Smooth muscle cell (in vitro differentiated cells): ENCODE data around the gene LHFPL2. TPM values are rescaled to one million over a fixed set of nuclear protein-coding genes. Genes with fewer than 3 reads are reported as not detected.
"Not testable (repeated sequence)": the region's sequence is repeated elsewhere in the genome, so short reads cannot be mapped to it uniquely, and the experiment has no call there.

Experiments used
- DNase-seq: peaks from one replicate; lab custom pipeline; 2025; ENCODE audit not compliant: unreplicated experiment; lab: John Stamatoyannopoulos, UW
- H2AFZ ChIP-seq: fragments of 200-600 bp; sonication (generic); 2 replicates; pipeline ENCODE4 v1.6.0; 2016; ENCODE audit warnings: antibody characterized with exemption, low read depth, mild to moderate bottlenecking
- H3F3A ChIP-seq: fragments of 200-600 bp; sonication (generic); 2 replicates; pipeline ENCODE4 v1.6.0; 2017; ENCODE audit warnings: antibody characterized with exemption, low read depth
- H3K27ac ChIP-seq: fragments of 200-600 bp; sonication (generic); 2 replicates; pipeline ENCODE4 v1.5.1; 2016; ENCODE audit warnings: low read depth, mild to moderate bottlenecking
- H3K27me3 ChIP-seq: fragments of 200-600 bp; sonication (generic); 2 replicates; pipeline ENCODE4 v1.6.1; 2016; ENCODE audit warnings: low read depth, mild to moderate bottlenecking
- H3K36me3 ChIP-seq: fragments of 200-600 bp; sonication (generic); 2 replicates; pipeline ENCODE4 v1.5.1; 2016; ENCODE audit warnings: low read depth
- H3K4me1 ChIP-seq: fragments of 200-600 bp; sonication (generic); 2 replicates; pipeline ENCODE4 v1.5.1; 2016; ENCODE audit warnings: low read depth
- H3K4me2 ChIP-seq: fragments of 200-600 bp; sonication (generic); 2 replicates; pipeline ENCODE4 v1.6.0; 2016; ENCODE audit warnings: mild to moderate bottlenecking
- H3K4me3 ChIP-seq: fragments of 200-600 bp; sonication (generic); 2 replicates; pipeline ENCODE4 v1.5.1; 2016; ENCODE audit warnings: mild to moderate bottlenecking
- H3K79me2 ChIP-seq: fragments of 200-600 bp; sonication (generic); 2 replicates; pipeline ENCODE4 v1.6.0; 2016; ENCODE audit warnings: low read depth, mild to moderate bottlenecking
- H3K9ac ChIP-seq: fragments of 200-600 bp; sonication (generic); 2 replicates; pipeline ENCODE4 v1.6.0; 2016; ENCODE audit warnings: low read depth
- H3K9me3 ChIP-seq: fragments of 200-600 bp; sonication (generic); replicated peaks from 2 replicates; pipeline ENCODE4 v1.5.1; 2016; ENCODE audit warnings: low read depth
- H4K20me1 ChIP-seq: fragments of 200-600 bp; sonication (generic); 2 replicates; pipeline ENCODE4 v1.6.0; 2016; ENCODE audit warnings: low read depth
- CTCF ChIP-seq: fragments of 200-600 bp; sonication (generic); IDR thresholded peaks from 2 replicates; pipeline ENCODE4 v1.5.1; 2017; ENCODE audit warnings: borderline replicate concordance, mild to moderate bottlenecking, antibody characterized with exemption; ENCODE audit not compliant: insufficient read depth, poor library complexity, severe bottlenecking
- WGBS: methylation state at CpG from one replicate; pipeline ENCODE4 v1.1.7; 2016; ENCODE audit warnings: low lambda C conversion rate; 5-methylcytosine and 5-hydroxymethylcytosine counted together
- polyA plus RNA-seq: library from polyadenylated mRNA; unstranded; fragments of >200 nt; fragmentation: Nextera tagmentation; extraction: Ambion mirVana; gene quantifications from 2 replicates; pipeline ENCODE4 v1.2.1, GENCODE V29; 2016
- total RNA-seq: library from RNA; depleted of rRNA; stranded (reverse); fragments of >200 nt; gene quantifications from 2 replicates; pipeline ENCODE4 v1.2.3, GENCODE V29; 2014

The LHFPL2 gene
- total RNA-seq (18.6 and 18.8 TPM in 2 replicates), polyA plus RNA-seq (10.5 and 13.4 TPM in 2 replicates)

GRCh38 chr5:78648359-78649210, at the start of gene LHFPL2:
Gene LHFPL2, minus strand, starts transcription at chr5:78648772. Its CDS starts 138,559 bp downstream, at chr5:78510213.
- TF ChIP-seq CTCF, result no peak
- H3K4me2 ChIP-seq, result peak within 1 kb of the TSS; percentile 96
- under 1% methylated on average over 40 of the region's 112 CpGs for WGBS

GRCh38 chr5:78696637-78697036, 48.1 kb upstream of the LHFPL2 start:
- TF ChIP-seq CTCF, result no peak
- Histone ChIP-seq H4K20me1 (no peaks in the 10 kb centered on the region), H3K4me2 (no peak overlapping the region), H3K9me3 (no peaks in the 10 kb centered on the region), H3K4me1 (peaks cover under 1% of the 10 kb centered on the region), H2AFZ (no peak overlapping the region), H3K79me2 (no peaks in the 10 kb centered on the region), H3K36me3 (no peaks in the 10 kb centered on the region), H3K27ac (no peak overlapping the region), H3F3A (peaks cover 25% of the 10 kb centered on the region), H3K4me3 (no peak overlapping the region), H3K9ac (no peak overlapping the region), H3K27me3 (no peaks in the 10 kb centered on the region)
- no peak for DNase-seq

More at GRCh38 chr5:78648359-78649210, at the start of gene LHFPL2:
- DNase-seq, result peak; percentile 81
- peak within 1 kb of the TSS; percentile 91 for H3K9ac ChIP-seq
- peak within 1 kb of the TSS; percentile 91 for H3K4me3 ChIP-seq
- no peaks in the 10 kb centered on the region for H3K27me3 ChIP-seq
- peak within 1 kb of the TSS; percentile 93 for H2AFZ ChIP-seq
- H3K4me1 ChIP-seq, result peaks cover 27% of the 10 kb centered on the region
- peaks cover 41% of the 10 kb centered on the region for H3K79me2 ChIP-seq
- no peaks in the 10 kb centered on the region for H3K9me3 ChIP-seq
- peaks cover 18% of the 10 kb centered on the region for H4K20me1 ChIP-seq
- H3F3A ChIP-seq, result peaks cover 10% of the 10 kb centered on the region
- H3K36me3 ChIP-seq, result no peaks in the 10 kb centered on the region
- H3K27ac ChIP-seq, result peak within 1 kb of the TSS; percentile 93

GRCh38 chr5:78696052-78696451, 47.5 kb upstream of the LHFPL2 start:
- 95% methylated on average over 4 of the region's 4 CpGs for WGBS
- H4K20me1 ChIP-seq, H3K4me3 ChIP-seq, DNase-seq, H3K79me2 ChIP-seq, H3K9me3 ChIP-seq, H3K4me1 ChIP-seq, H3K36me3 ChIP-seq, H3K27ac ChIP-seq, H2AFZ ChIP-seq, H3K9ac ChIP-seq, H3K27me3 ChIP-seq, H3K4me2 ChIP-seq: not testable (repeated sequence)
- H3F3A ChIP-seq, result peaks cover 25% of the 10 kb centered on the region

- DNase-seq, result no peak
- Histone ChIP-seq H3K27me3 (no peaks in the 10 kb centered on the region), H3K79me2 (no peaks in the 10 kb centered on the region), H4K20me1 (no peaks in the 10 kb centered on the region), H2AFZ (no peak overlapping the region), H3K4me2 (no peak overlapping the region), H3K4me1 (peaks cover 14% of the 10 kb centered on the region), H3K9me3 (no peaks in the 10 kb centered on the region), H3K9ac (no peak overlapping the region), H3K27ac (no peak overlapping the region), H3F3A (peaks cover 10% of the 10 kb centered on the region), H3K4me3 (no peak overlapping the region), H3K36me3 (no peaks in the 10 kb centered on the region)
- no peak for TF ChIP-seq CTCF
These were observed 44.8 kb upstream of the LHFPL2 start for GRCh38 chr5:78693339-78693738.
